ENCODE measurements around the gene DBP. TPM values are rescaled to one million over a fixed set of nuclear protein-coding genes. Genes with fewer than 3 reads are reported as not detected.

DBP gene
- total RNA-seq, 1 donor from 2014 or later, result 3.9 TPM

GRCh38 chr19:48595833-48596232, 41.3 kb downstream of the DBP start:
- Mint-ChIP-seq H3K36me3 (ENCODE audit: low read depth) (no peaks in the 10 kb centered on the region), H3K9me3 (ENCODE audit: low read depth) (no peaks in the 10 kb centered on the region), H3K27me3 (ENCODE audit: low read depth) (peaks cover 4% of the 10 kb centered on the region), H3K27ac (ENCODE audit: unreplicated experiment) (no peak overlapping the region), H3K4me3 (ENCODE audit: unreplicated experiment) (no peak overlapping the region), H3K4me1 (ENCODE audit: low read depth) (no peaks in the 10 kb centered on the region)
- TF ChIP-seq CTCF (IDR thresholded peaks at IDR 0.05), result no peak
- DNase-seq (ENCODE audit: low spot score), result no peak

GRCh38 chr19:48595171-48595570, 42.0 kb downstream of the DBP start:
- Mint-ChIP-seq H3K4me3 (ENCODE audit: unreplicated experiment) (no peak overlapping the region), H3K4me1 (ENCODE audit: low read depth) (no peaks in the 10 kb centered on the region), H3K27me3 (ENCODE audit: low read depth) (peaks cover 4% of the 10 kb centered on the region), H3K36me3 (ENCODE audit: low read depth) (no peaks in the 10 kb centered on the region), H3K9me3 (ENCODE audit: low read depth) (no peaks in the 10 kb centered on the region), H3K27ac (ENCODE audit: unreplicated experiment) (no peak overlapping the region)
- no peak for TF ChIP-seq CTCF (IDR thresholded peaks at IDR 0.05)
- DNase-seq (ENCODE audit: low spot score), result no peak

- Mint-ChIP-seq H3K9me3 (ENCODE audit: low read depth) (no peaks in the 10 kb centered on the region), H3K4me3 (ENCODE audit: unreplicated experiment) (no peak overlapping the region), H3K27me3 (ENCODE audit: low read depth) (no peaks in the 10 kb centered on the region), H3K36me3 (ENCODE audit: low read depth) (no peaks in the 10 kb centered on the region), H3K4me1 (ENCODE audit: low read depth) (peaks cover 8% of the 10 kb centered on the region), H3K27ac (ENCODE audit: unreplicated experiment) (no peak overlapping the region)
- peak; percentile 19 for TF ChIP-seq CTCF (IDR thresholded peaks at IDR 0.05)
- no peak for DNase-seq (ENCODE audit: low spot score)
Measured at GRCh38 chr19:48591021-48591420, 46.2 kb downstream of the DBP start.

GRCh38 chr19:48588670-48589401, 48.3 kb downstream of the DBP start:
- peak overlapping the region; percentile 27 for H3K27ac Mint-ChIP-seq (ENCODE audit: unreplicated experiment)
- H3K4me1 Mint-ChIP-seq (ENCODE audit: low read depth), result peaks cover 12% of the 10 kb centered on the region
- peak; percentile 97 for DNase-seq (ENCODE audit: low spot score)
- H3K36me3 Mint-ChIP-seq (ENCODE audit: low read depth), result no peaks in the 10 kb centered on the region
- peak overlapping the region; percentile 83 for H3K4me3 Mint-ChIP-seq (ENCODE audit: unreplicated experiment)
- no peaks in the 10 kb centered on the region for H3K9me3 Mint-ChIP-seq (ENCODE audit: low read depth)
- peak; percentile 97 for TF ChIP-seq CTCF (IDR thresholded peaks at IDR 0.05)
- H3K27me3 Mint-ChIP-seq (ENCODE audit: low read depth), result peaks cover 2% of the 10 kb centered on the region

GRCh38 chr19:48587387-48587786, 49.8 kb downstream of the DBP start:
- no peak for TF ChIP-seq CTCF (IDR thresholded peaks at IDR 0.05)
- Mint-ChIP-seq H3K4me1 (ENCODE audit: low read depth) (peaks cover 13% of the 10 kb centered on the region), H3K27ac (ENCODE audit: unreplicated experiment) (no peak overlapping the region), H3K36me3 (ENCODE audit: low read depth) (no peaks in the 10 kb centered on the region), H3K4me3 (ENCODE audit: unreplicated experiment) (no peak overlapping the region), H3K9me3 (ENCODE audit: low read depth) (no peaks in the 10 kb centered on the region), H3K27me3 (ENCODE audit: low read depth) (peaks cover 2% of the 10 kb centered on the region)
- no peak for DNase-seq (ENCODE audit: low spot score)

Data from chondrocyte (in vitro differentiated cells).